Tibial nerve (tissue), 4 donors: ENCODE measurements around the gene C9.

Source experiments
- EP300 ChIP-seq, 2 donors: sonication (generic); formaldehyde crosslinking; IDR thresholded peaks; one replicate each; pipeline ENCODE4 v1.6.1; 2017; ENCODE audit warnings: antibody characterized with exemption in 2 of 2, mild to moderate bottlenecking in 1 of 2
- POLR2A ChIP-seq, 2 donors: fragments of 450-650 bp; IDR thresholded peaks; one replicate each; pipeline ENCODE4 v1.6.1; 2017; ENCODE audit warnings: antibody characterized with exemption in 2 of 2, mild to moderate bottlenecking in 2 of 2, moderate library complexity in 2 of 2
- TF ChIP-seq, protein P1 (sequence below), 5 experiments: fragments of 200-600 bp in 3 of 5; fragments of 450-650 bp in 2 of 5; sonication (generic) in 3 of 5; IDR thresholded peaks; one replicate each; pipeline ENCODE4 v1.5.1; 2016 to 2019; ENCODE audit warnings: antibody characterized with exemption in 5 of 5, mild to moderate bottlenecking in 3 of 5, moderate library complexity in 2 of 5

DNA sequence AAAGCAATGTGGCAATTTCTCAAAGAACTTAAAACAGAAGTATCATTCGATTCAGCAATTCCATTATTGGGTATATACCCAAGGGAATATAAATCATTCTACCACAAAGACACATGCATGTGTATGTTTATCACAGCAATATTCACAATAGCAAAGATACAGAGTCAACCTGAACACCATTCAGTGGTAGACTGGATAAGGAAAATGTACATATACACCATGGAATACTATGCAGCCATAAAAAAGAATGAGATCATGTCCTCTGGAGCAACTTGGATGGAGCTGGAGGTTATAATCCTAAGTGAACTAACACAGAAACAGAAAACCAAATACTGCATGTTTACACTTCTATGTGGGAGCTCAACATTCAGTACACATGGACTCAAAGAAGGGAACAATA is 123.5 kb downstream of the C9 start:
- TF ChIP-seq, protein P1, sequence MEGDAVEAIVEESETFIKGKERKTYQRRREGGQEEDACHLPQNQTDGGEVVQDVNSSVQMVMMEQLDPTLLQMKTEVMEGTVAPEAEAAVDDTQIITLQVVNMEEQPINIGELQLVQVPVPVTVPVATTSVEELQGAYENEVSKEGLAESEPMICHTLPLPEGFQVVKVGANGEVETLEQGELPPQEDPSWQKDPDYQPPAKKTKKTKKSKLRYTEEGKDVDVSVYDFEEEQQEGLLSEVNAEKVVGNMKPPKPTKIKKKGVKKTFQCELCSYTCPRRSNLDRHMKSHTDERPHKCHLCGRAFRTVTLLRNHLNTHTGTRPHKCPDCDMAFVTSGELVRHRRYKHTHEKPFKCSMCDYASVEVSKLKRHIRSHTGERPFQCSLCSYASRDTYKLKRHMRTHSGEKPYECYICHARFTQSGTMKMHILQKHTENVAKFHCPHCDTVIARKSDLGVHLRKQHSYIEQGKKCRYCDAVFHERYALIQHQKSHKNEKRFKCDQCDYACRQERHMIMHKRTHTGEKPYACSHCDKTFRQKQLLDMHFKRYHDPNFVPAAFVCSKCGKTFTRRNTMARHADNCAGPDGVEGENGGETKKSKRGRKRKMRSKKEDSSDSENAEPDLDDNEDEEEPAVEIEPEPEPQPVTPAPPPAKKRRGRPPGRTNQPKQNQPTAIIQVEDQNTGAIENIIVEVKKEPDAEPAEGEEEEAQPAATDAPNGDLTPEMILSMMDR (IDR thresholded peaks at IDR 0.05), result no peak
- TF ChIP-seq POLR2A (IDR thresholded peaks at IDR 0.05), result no peak
- no peak for TF ChIP-seq EP300 (IDR thresholded peaks at IDR 0.05)
